ENCODE data around the gene RBM17. TPM values are rescaled to one million over a fixed set of nuclear protein-coding genes. Genes with fewer than 3 reads are reported as not detected.

RBM17 gene
- total RNA-seq, 1 experiment from 2014 or later, result 28.4 TPM

DNA sequence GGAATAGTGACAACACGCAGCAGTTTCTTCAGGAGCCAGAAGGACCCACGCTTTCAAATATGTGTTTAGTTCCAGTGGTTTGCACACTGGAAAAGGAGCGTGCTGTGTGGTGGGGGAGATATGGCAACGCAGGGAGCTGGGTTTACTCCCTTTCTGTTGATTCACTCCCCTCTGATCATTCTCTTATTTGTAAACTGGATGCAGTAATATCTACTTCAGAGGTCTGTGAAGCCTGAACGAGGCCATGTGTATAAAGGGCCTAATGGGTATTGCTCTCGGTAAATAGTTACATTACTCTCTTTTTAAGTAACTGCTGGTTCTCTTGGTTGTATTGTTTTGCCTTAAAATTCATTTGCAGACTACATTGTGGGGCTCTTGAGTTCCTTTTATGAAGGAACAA lies 19.2 kb downstream of the RBM17 start:
- ChIA-PET POLR2A (ENCODE audit: unreplicated experiment) (no interaction called here), CTCF (no interaction called here)
- no peak overlapping the region for H3K4me3 ChIP-seq (ENCODE audit: low read length)
- TF ChIP-seq, protein P1, sequence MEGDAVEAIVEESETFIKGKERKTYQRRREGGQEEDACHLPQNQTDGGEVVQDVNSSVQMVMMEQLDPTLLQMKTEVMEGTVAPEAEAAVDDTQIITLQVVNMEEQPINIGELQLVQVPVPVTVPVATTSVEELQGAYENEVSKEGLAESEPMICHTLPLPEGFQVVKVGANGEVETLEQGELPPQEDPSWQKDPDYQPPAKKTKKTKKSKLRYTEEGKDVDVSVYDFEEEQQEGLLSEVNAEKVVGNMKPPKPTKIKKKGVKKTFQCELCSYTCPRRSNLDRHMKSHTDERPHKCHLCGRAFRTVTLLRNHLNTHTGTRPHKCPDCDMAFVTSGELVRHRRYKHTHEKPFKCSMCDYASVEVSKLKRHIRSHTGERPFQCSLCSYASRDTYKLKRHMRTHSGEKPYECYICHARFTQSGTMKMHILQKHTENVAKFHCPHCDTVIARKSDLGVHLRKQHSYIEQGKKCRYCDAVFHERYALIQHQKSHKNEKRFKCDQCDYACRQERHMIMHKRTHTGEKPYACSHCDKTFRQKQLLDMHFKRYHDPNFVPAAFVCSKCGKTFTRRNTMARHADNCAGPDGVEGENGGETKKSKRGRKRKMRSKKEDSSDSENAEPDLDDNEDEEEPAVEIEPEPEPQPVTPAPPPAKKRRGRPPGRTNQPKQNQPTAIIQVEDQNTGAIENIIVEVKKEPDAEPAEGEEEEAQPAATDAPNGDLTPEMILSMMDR (conservative IDR thresholded peaks at IDR 0.05; ENCODE audit: low read depth, low read length), result no peak
- no peak for TF ChIP-seq EZH2 (IDR thresholded peaks at IDR 0.05; ENCODE audit: low read length, unreplicated experiment)
- TF ChIP-seq EZH2phosphoT487 (IDR thresholded peaks at IDR 0.05; ENCODE audit: borderline replicate concordance, low read length), result no peak
- peaks cover 7% of the 10 kb centered on the region; the same call in 1 of the 2 replicates for H3K79me2 ChIP-seq (ENCODE audit: low read length)
- DNase-seq (no peak), ATAC-seq (no peak)
- peaks cover 24% of the 10 kb centered on the region; the same call in 1 of the 2 replicates for H3K36me3 ChIP-seq (ENCODE audit: low read depth, low read length)
- H2AFZ ChIP-seq (ENCODE audit: low read length), result no peak overlapping the region
- H3K27me3 ChIP-seq (ENCODE audit: low read length), result no peaks in the 10 kb centered on the region
- no peaks in the 10 kb centered on the region for H3F3A ChIP-seq (ENCODE audit: low read length, unreplicated experiment)
- no peaks in the 10 kb centered on the region for H4K20me1 ChIP-seq (ENCODE audit: low read length)
- no TSS peak for BruUV-seq (replicated peaks)
- H3K9me3 ChIP-seq (ENCODE audit: low read length), result no peaks in the 10 kb centered on the region
- H3K4me2 ChIP-seq (ENCODE audit: low read length), result no peak overlapping the region
- peaks cover 27% of the 10 kb centered on the region for H3K4me1 ChIP-seq (ENCODE audit: insufficient read depth, low read length)
- intact Hi-C loops (cut with micrococcal nuclease), result no loop called here
- H3K9me2 ChIP-seq (replicated peaks; ENCODE audit: low read length), result no peaks in the 10 kb centered on the region
- H3K27ac ChIP-seq (ENCODE audit: low read length), result no peak overlapping the region
- H3K9ac ChIP-seq (ENCODE audit: low read length), result no peak overlapping the region

GRCh38 chr10:6108631-6109443 lies 20.0 kb downstream of the RBM17 start:
- Histone ChIP-seq H3K4me1 (ENCODE audit: insufficient read depth, low read length) (peaks cover 27% of the 10 kb centered on the region), H3K9ac (ENCODE audit: low read length) (no peak overlapping the region), H3K27me3 (ENCODE audit: low read length) (no peaks in the 10 kb centered on the region), H4K20me1 (ENCODE audit: low read length) (no peaks in the 10 kb centered on the region), H3K79me2 (ENCODE audit: low read length) (peaks cover 7% of the 10 kb centered on the region; the same call in 1 of the 2 replicates), H3K4me3 (ENCODE audit: low read length) (no peak overlapping the region), H3K9me2 (replicated peaks; ENCODE audit: low read length) (no peaks in the 10 kb centered on the region), H3K27ac (ENCODE audit: low read length) (no peak overlapping the region), H3K9me3 (ENCODE audit: low read length) (no peaks in the 10 kb centered on the region), H3K4me2 (ENCODE audit: low read length) (no peak overlapping the region), H2AFZ (ENCODE audit: low read length) (no peak overlapping the region), H3K36me3 (ENCODE audit: low read depth, low read length) (peaks cover 31% of the 10 kb centered on the region), H3F3A (ENCODE audit: low read length, unreplicated experiment) (no peaks in the 10 kb centered on the region)
- peak; percentile 29; the same call in 1 of the 2 replicates for ATAC-seq
- no peak for TF ChIP-seq EZH2phosphoT487 (IDR thresholded peaks at IDR 0.05; ENCODE audit: borderline replicate concordance, low read length)
- TF ChIP-seq, protein P1 (conservative IDR thresholded peaks at IDR 0.05; ENCODE audit: low read depth, low read length), result peak; percentile 63
- ChIA-PET POLR2A (ENCODE audit: unreplicated experiment) (no interaction called here), CTCF (no interaction called here)
- peak; percentile 44 for DNase-seq
- BruUV-seq (replicated peaks), result no TSS peak
- intact Hi-C loops (cut with micrococcal nuclease), result loop anchor here (1.0 kb wide), 1 partner anchor 292 kb away; no protein-coding TSS in a partner anchor

GRCh38 chr10:6109444-6109775 lies 20.6 kb downstream of the RBM17 start:
- ATAC-seq (no peak), DNase-seq (no peak)
- no TSS peak for BruUV-seq (replicated peaks)
- Histone ChIP-seq H3K9me3 (ENCODE audit: low read length) (no peaks in the 10 kb centered on the region), H3K36me3 (ENCODE audit: low read depth, low read length) (peaks cover 37% of the 10 kb centered on the region), H3K4me2 (ENCODE audit: low read length) (no peak overlapping the region), H3K27me3 (ENCODE audit: low read length) (no peaks in the 10 kb centered on the region), H3K9ac (ENCODE audit: low read length) (no peak overlapping the region), H2AFZ (ENCODE audit: low read length) (no peak overlapping the region), H3K79me2 (ENCODE audit: low read length) (peaks cover 7% of the 10 kb centered on the region; the same call in 1 of the 2 replicates), H3K4me1 (ENCODE audit: insufficient read depth, low read length) (peaks cover 32% of the 10 kb centered on the region), H3K9me2 (replicated peaks; ENCODE audit: low read length) (no peaks in the 10 kb centered on the region), H3F3A (ENCODE audit: low read length, unreplicated experiment) (no peaks in the 10 kb centered on the region), H3K27ac (ENCODE audit: low read length) (no peak overlapping the region), H3K4me3 (ENCODE audit: low read length) (no peak overlapping the region), H4K20me1 (ENCODE audit: low read length) (no peaks in the 10 kb centered on the region)
- intact Hi-C loops (cut with micrococcal nuclease), result loop anchor here (1.0 kb wide), 1 partner anchor 292 kb away; no protein-coding TSS in a partner anchor
- ChIA-PET CTCF (no interaction called here), POLR2A (ENCODE audit: unreplicated experiment) (no interaction called here)
- no peak for TF ChIP-seq EZH2 (IDR thresholded peaks at IDR 0.05; ENCODE audit: low read length, unreplicated experiment)
- TF ChIP-seq, protein P1 (conservative IDR thresholded peaks at IDR 0.05; ENCODE audit: low read depth, low read length), result no peak
- no peak for TF ChIP-seq EZH2phosphoT487 (IDR thresholded peaks at IDR 0.05; ENCODE audit: borderline replicate concordance, low read length)

All from PC-3 (cell line).